SU-DHL-6 (cell line): Measurements from ENCODE around the gene RAPGEF4.

Source experiments
- CTCF ChIP-seq: fragments of 200-600 bp; sonication (generic); IDR thresholded peaks from one replicate; pipeline ENCODE4 v1.5.1; 2017; ENCODE audit warnings: antibody characterized with exemption, mild to moderate bottlenecking, low read length, moderate library complexity; ENCODE audit not compliant: insufficient read depth, poor library complexity, severe bottlenecking
- EZH2phosphoT487 ChIP-seq: fragments of 200-600 bp; sonication (generic), shearing (Covaris generic); conservative IDR thresholded peaks from 2 replicates; pipeline ENCODE4 v1.6.1; 2018; ENCODE audit warnings: mild to moderate bottlenecking, antibody characterized with exemption, low read length, moderate library complexity, mixed read lengths

GRCh38 chr2:172693529-172694455 lies 41.9 kb upstream of the RAPGEF4 start:
- no peak for TF ChIP-seq CTCF
- TF ChIP-seq EZH2phosphoT487, result no peak
